Ureter (tissue), 1 donor: Measurements from ENCODE around the gene JARID2. TPM values are rescaled to one million over a fixed set of nuclear protein-coding genes. Genes with fewer than 3 reads are reported as not detected.
"Not testable (repeated sequence)": the region's sequence is repeated elsewhere in the genome, so short reads cannot be mapped to it uniquely, and the experiment has no call there.

Experiments used
- DNase-seq: peaks from one replicate; pipeline ENCODE4 v3.0.0-alpha.2; 2020; ENCODE audit warnings: low spot score
- total RNA-seq: library from RNA; stranded (reverse); gene quantifications from one replicate; pipeline ENCODE4 v1.2.4, GENCODE V29; 2023
- donor health status: DM: yes; HTN: yes; CAD: no.

The JARID2 gene
- total RNA-seq, 1 donor from 2014 or later: 17.5 TPM

DNA sequence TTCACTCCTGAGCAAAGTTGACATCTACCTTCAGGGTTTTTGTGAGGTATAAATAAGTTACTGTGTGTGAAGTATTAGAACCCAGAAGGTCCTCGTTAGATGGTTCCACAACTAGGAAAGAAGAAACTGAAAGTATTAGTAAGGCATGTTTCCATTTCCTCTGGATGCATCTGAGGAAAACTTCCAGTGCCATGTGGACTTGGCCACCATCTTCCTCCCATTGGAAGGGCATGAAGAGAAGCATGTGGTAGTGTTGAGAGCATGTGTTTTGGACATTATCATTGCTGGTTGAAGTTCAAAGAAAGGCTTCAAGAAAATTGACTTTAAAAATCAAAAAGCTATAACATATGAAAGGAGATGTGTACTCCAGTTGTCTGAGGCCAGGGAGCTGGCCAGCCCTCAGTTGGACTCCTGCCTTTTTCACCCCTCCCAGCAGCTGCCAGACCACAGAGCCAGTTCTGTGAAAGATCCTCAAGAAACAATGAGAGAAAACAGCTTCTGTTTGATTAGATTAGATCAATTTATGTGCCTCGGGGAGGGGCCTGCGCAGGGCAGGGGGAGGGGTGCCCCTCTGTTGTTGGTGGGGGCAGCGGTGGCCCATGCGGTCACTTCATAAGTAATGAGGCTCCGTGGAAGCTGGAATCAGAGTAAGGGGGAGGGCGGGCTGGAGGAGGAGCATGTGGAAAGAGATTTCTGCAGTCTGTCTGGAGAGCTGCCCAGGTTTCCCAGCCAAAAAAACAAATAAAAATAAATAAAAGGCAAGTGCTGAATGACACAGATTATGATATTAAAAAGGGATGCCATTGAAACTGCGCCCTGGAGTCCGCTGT lies 154.0 kb downstream of the JARID2 start:
- DNase-seq: peak; percentile 71

DNA sequence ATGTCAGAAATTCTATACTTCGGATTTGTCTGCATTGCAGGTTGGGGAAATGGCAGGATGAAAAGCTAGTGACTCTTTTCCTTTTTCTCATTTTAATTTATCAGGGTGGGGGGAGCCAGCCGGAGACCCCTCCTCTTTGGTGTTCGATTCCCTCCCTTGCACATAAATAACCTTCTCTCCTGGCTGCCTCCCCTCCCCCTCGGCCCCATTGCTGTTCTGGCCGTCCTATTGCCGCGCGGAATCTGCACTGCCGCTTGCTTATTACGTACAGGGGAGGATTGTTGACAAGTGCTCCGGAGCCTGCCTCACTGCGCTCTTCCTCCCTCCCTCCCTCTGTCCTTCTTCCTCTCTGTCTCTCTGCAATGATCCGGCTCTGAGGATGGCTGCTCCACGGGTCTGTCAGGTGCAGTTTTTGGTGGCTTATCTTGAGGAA lies 154.7 kb downstream of the JARID2 start:
- DNase-seq: no peak

DNA sequence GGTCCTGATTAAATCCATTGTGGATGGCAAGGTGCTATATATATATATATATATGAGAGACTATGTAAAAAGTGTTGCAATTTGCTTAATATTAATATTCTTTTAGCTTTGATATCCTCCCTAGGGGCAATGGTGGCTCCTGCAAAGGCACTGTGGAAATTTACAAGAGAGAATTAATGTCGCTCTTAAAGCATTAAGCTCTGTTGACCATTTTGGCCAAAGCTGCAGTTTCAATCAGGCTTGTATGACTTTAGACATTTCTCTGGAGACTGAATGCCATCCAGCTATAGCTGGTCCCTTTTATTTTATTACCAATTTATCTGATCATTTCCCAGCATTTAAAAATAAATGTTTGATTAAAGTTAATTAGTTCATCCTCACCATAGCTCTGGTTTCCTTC lies 155.3 kb downstream of the JARID2 start:
- DNase-seq: no peak

DNA sequence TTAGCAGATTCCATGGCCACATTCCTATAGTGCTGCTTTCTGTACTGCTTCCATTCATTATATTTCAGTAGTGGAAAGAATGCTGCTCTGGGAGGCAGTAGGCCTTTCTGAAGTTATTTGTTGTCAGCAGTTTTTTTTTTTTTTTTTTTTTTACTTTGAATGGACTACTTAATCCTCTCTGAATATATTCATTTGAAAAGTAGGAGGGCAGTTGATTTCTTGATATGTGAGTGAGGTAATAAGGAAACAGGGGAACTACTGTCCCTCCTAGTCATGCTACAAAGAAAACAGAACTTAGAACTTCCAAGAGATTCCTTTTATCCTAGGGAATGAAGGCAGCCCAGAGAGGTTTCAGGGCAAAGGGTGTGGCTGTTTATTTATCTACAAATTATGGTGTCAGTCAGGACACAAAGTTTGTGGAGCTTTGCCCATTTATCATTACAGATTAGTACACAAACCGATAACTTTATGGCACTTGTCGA lies 155.9 kb downstream of the JARID2 start:
- no peak for DNase-seq

DNA sequence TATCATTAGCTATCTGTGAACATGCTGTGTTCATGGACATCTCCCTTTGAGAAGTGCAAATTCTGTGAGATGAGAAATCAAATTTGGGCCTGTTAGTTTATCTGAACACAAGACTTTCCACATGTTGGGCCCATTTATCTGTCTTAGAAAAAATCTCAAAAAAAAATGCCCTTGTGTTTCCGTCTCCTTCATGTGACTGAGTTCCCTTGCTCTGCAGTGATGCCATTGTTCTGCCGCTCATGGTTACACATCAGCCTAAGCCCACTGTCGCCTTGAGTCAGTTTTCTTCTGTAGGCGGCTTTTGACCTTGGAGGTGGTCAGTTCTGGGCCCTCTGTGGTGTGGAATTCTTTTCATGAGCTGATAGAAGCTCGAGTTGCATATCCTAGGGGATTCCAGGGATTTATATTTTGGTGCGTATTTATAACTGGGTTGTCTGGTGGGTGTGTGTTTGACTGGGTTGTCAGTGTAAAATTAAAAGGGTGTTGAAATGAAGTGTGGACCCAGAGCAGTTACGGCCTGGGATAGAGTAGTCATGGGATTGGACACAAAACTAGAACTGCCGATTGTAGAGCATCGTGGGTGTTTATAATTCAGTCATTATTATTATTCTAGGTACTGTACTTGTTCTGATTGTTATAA lies 156.7 kb downstream of the JARID2 start:
- no peak for DNase-seq

DNA sequence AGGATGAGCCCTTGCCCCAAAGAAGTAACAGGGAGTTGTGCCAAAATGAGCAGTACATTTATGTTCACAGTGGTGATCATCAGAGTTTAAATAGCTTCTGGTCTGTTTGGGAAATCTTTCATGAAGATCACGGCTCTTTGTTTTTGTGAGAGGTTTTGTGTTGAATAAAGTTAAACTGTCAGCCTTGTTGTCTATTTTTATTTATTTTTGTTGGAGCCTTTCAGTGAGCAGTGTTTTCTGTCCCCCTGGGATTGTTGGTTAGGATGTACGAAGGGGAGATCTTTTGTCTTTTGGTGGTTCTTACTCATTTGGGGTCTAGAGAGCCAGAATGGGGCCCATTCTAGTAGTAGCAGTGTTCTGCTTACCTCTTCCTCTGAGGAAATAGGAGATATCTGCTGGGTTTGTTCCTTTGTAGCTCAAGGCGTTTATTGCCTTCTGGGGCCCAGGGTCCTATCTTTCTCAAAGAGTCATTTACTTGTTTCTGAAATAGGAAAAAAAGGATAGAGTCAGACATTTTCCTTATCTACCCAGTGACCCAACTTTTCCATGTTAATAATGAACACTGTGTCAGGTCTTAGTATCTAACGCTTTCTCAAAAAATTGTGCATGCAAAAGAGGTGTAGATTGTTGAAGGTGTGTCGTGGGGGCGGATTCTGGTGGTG lies 157.4 kb downstream of the JARID2 start:
- DNase-seq: no peak

DNA sequence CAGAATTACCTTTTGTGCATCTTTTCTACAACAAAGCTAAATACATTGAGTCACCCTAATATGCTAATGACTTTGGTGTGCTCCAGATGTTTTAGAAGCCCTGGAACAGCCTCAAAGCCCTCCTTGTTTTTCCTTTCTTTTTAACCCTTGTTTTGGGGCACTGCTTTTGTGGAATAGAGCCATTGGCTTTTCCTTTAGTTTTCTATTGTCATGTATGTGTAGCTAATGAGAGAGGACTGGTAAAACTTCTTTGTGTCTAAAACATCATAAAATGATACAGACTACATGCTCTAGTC lies 158.8 kb downstream of the JARID2 start:
- no peak for DNase-seq

DNA sequence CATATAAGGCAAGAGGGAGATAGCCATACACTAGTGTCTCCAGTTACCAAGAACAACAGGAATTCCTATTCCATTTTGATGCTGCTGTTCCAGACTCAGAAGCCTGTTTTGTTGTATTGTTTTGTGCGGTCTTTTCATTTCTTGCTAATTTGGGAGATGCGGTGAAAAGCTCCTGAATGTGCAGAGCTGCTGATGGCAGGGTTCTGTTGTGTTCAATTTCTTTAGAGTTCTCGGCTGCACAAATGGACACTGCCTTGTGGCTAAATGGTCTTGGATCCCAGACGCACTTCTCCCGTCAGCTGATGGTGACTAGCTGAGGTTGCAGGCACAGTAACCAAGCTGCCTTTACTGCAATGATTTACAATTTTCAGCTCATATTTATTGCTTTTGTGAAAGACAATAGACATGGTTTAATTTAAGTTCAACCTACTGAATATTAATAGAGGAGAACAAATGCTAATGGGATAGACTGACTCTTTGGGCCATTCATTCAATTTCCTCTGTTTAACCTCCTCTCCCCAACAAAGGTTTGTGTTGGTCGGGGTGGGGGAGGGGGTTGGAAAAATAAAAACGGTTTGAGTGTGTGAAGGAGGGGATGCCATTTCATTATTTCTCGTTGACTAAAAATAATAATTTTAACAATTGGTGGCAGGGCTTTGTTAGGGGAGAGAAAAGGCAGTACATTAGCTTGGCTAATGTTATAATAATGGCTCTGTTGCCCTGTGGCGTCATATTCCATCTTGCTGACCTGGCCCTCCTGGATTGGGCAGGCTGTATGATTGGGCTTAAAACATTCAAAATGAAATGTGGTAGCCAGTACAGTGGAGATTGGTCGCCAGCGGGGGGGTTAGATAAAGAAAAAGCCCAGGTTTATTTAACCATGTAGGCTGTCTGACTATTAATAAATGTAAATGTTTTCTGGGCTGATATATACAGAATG lies 159.5 kb downstream of the JARID2 start:
- no peak for DNase-seq

DNA sequence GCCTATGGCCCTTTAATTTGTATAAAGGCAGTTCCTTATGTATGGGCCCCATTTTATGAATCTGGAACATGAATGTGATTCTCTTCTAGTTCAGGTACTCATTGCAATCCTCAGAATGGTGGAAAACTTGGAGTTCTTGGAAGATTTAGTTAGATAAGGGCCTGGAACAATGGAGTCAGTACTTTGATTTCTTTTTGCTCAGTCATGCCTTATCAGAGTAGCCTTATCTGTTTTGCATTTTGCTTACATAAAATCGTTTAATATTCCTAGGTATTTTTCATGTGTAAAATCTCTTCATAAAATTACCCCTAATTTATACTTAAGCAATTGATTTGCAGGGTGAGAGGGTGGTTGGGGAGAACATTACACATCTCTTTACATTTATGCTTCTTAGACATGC lies 160.6 kb downstream of the JARID2 start:
- DNase-seq: no peak

DNA sequence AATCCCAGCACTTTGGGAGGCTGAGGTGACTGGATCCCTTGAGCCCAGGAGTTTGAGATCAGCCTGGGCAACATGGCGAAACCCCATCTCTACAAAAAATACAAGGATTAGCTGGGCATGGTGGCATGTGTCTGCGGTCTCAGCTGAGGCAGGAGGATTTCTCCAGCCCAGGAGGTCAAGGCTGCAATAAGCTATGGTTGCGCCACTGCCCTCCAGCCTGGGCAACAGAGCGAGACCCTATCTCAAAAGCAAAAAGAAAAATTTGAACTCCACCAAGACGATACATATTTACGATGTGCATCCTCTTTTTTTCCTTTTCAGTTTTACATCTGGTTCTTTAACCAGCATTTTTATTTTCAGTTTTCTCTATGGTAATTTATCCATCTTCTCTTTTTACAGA lies 162.1 kb downstream of the JARID2 start:
- DNase-seq: no peak

DNA sequence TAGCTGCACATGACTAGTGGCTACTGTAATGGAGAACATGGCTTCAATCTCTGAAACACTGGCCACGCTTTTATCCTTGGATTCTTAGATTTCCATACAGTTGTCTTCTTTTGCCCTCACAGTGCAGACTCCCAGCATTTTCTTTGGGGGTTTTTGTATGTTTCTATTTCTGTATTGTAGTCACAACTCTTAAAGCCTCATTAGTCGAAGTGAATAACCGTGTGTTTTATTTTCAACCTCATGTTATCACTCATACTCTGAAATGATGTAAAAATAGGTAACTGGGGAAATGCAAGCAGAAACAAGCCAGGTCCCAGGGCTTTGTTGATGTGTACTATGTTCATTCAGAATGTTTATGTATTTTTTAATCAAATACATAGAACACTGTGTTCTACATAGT lies 162.9 kb downstream of the JARID2 start:
- no peak for DNase-seq

DNA sequence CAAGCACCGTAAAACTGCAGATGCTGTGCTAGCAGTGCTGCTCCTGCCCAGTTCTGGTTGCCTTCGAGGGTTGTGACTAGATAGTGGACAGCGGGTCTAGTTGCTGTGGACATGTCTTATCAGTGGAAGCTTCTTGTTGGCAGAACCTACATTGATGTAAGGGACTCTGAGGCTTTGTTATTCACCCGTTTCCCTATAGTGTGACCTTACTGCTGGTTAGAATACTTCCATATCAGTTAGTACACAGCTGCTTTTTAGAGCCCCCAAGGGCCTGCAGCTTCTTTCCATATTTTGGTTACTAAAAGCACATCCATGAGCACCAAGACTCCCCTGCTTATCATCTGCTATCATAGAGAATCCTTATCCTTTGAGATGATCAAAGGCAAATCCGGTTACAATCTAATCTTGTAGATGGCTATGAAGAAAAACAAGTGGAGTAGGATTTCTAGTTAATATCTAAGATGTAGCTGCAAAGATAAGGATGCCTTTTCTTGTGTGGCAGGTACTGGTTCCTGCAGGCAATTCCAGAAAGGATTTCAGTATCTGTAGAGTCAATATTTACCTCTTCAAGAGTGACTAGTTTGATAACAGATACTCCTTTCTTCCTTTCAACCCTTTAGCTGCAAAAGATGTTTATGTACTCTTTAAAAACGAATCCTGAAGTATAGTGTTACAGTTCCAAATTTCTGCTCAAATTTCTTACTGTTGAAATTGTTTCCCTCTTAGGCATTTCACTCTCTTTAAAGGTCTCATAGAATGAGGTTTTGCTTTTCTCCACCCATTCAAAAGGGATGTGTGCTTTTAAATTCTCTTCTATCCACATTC lies 163.6 kb downstream of the JARID2 start:
- no peak for DNase-seq

DNA sequence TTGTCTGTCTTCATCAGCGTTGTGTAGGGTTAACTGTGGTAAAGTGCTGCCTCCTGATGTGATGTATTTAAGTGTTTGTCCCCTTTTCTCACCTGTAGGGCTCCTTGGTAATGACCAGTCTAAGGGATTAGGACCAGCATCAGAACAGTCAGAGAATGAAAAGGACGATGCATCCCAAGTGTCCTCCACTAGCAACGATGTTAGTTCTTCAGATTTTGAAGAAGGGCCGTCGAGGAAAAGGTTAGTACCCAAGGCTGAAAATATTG lies 164.2 kb downstream of the JARID2 start:
- no peak for DNase-seq

DNA sequence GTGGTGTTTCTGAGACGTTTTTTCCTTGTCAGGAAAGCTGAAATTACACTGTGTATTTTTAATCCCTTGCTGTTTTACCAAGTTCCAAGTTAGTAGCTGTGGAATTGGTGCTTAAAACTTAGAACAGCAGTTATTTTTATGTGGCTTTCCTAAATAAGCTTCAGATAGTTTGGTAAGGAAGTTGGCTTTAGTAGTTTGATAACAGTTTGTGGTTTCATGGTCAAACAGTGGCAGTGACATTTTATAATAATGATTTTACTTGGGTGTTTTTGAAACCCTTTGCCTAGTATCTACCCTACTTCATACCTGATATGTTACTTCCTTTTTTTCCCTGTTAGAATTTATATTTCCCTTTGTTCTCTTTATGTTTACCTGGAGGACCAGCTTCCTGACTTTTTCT lies 164.9 kb downstream of the JARID2 start:
- DNase-seq: no peak

DNA sequence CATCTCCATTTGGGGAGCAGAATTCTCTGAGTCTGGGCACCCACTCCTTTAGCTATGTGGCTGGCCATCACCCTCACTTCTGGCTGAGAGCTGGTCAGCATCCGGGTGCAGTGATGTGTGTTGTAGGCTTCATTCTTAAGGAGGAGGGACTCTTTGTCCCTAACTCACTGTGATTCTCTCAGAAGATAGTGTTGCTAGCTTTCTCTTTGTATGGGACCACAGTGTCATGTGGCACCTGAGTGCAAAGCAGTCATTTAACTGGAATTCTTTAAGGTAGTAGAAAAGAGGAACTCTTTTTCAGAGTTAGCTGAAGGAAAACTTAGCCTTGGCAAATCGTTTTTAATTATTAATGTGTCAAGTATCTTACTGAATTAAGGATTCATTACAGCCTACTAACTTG lies 165.9 kb downstream of the JARID2 start:
- DNase-seq: no peak

DNA sequence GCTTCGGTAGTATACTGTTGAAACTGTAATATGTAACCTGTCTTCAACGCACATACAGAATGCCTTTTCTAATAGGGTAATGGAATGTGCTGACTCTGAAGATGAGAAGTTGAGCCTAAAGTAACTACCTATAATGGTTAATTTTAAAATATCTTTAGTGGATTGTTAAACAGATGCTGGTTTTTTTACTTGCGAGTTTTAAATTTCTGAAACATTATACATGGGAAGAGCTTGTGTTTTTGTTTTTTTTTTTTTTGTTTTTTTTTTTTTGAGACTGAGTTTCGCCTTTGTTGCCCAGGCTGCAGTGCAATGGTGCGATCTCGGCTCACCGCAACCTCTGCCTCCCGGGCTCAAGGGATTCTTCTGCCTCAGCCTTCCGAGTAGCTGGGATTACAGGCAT lies 166.9 kb downstream of the JARID2 start:
- DNase-seq: no peak

DNA sequence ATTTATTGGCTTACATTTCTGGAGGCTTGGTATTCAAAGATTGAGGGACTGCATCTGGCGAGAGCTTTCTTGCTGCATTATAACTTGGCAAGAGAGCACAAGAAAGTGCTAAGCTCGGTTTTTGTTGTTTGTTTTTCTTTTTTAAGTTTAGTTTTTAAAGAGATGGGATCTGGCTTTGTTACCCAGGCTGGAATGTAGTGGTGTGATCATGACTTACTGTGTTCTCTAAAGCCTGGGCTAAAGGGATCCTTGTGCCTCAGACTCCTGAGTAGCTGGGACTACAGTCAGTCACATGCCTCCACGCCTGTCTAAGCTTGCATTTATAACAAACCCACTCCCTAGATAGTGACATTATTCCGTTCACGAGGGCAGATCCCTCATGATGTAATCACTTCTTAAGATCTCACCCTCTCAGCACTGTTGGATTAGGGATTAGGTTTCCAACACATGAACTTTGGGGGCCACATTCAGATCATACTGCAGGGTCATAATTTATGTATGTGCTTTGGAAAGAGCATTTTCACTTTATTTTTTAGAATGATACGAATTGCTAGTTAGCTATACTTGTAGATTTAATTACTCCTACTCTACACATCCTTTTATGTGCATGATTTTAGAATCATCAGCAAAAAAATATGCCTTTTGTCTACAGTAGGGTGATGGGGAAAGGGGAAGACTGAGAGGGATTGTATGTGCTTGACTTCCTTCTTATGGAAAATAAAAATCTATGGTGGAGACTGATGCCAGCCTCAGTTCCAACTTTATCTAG lies 167.8 kb downstream of the JARID2 start:
- no peak for DNase-seq

DNA sequence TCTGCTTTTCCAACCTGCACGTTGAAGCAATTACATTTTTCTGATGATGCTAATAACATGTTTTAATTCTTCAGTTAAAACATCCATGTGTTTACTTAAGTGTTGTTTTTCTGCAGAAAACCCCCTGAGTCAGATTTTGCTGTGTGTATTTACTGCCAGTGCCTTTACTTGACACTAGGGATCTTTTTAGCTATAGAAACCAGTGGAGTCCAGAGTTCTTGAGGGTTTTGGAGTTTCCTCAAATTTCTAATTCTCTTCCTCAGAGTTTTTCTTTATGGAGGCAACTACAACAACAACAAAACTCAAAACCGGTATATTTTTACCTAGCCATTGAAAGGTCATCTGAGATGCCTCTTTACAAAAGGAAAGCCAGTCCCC lies 168.4 kb downstream of the JARID2 start:
- no peak for DNase-seq

DNA sequence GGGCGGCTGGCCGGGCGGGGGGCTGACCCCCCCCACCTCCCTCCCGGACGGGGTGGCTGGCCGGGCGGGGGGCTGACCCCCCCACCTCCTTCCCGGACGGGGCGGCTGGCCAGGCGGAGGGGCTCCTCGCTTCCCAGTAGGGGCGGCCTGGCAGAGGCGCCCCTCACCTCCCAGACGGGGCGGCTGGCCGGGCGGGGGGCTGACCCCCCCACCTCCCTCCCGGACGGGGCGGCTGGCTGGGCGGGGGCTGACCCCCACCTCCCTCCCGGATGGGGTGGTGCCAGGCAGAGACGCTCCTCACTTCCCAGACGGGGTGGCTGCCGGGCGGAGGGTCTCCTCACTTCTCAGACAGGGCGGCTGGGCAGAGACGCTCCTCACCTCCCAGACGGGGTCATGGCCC lies 169.8 kb downstream of the JARID2 start:
- DNase-seq: not testable (repeated sequence)

DNA sequence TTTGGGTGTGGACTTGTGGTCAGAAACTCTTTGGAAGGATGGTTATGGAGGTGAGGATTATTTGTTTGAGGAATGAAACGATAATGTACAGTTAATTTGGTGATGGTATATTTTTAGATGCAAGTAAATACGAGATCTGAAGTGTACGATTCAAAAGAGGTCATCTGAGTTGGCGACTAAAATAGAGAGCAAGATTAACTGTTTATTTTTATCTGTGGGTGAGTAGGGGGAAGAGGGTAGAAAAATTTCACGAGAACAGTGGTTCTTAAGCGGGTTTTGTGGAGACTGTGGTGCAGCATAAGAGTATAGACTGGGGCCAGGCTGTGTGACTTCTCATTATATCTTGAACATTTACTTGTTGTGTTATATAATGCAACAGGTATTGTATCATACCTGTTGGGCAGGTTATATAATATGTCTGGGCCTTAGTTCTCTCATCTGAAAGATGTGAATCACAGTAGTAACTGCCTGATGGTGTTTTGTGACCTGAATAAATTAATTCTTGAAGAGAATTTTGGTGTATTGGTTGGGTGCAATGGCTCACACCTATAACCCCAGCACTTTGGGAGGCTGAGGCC lies 171.2 kb downstream of the JARID2 start:
- no peak for DNase-seq
